ENCODE data around the gene SMYD4. TPM values are rescaled to one million over a fixed set of nuclear protein-coding genes. Genes with fewer than 3 reads are reported as not detected.

Gene SMYD4
- total and polyA plus RNA-seq, 10 donors, result 3.8 to 28.1 (median 20.5) TPM

GRCh38 chr17:1873418-1873817 lies 43.7 kb upstream of the SMYD4 start:
- Histone ChIP-seq H3K36me3 (peaks cover 0 to 100% (median 48%) of the 10 kb centered on the region in 6 donors), H3K27ac (no peak overlapping the region), H3K9me3 (no peaks in the 10 kb centered on the region), H3K27me3 (replicated peaks in 1 of 7) (no peaks in the 10 kb centered on the region), H3K4me3 (no peak overlapping the region), H3K4me1 (peaks cover 0 to 25% (median 0%) of the 10 kb centered on the region in 6 donors)
- TF ChIP-seq POLR2AphosphoS5 (IDR thresholded peaks at IDR 0.05), result no peak
- TF ChIP-seq POLR2A (IDR thresholded peaks at IDR 0.05), result no peak
- TF ChIP-seq, protein P1, sequence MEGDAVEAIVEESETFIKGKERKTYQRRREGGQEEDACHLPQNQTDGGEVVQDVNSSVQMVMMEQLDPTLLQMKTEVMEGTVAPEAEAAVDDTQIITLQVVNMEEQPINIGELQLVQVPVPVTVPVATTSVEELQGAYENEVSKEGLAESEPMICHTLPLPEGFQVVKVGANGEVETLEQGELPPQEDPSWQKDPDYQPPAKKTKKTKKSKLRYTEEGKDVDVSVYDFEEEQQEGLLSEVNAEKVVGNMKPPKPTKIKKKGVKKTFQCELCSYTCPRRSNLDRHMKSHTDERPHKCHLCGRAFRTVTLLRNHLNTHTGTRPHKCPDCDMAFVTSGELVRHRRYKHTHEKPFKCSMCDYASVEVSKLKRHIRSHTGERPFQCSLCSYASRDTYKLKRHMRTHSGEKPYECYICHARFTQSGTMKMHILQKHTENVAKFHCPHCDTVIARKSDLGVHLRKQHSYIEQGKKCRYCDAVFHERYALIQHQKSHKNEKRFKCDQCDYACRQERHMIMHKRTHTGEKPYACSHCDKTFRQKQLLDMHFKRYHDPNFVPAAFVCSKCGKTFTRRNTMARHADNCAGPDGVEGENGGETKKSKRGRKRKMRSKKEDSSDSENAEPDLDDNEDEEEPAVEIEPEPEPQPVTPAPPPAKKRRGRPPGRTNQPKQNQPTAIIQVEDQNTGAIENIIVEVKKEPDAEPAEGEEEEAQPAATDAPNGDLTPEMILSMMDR (IDR thresholded peaks at IDR 0.05 in 8 of 11, conservative IDR thresholded peaks at IDR 0.05 in 3 of 11), result no peak
- DNase-seq, result no peak
- 84 to 93% (median 89%) methylated on average over 9 of the region's 9 CpGs for WGBS, 5 donors
- intact Hi-C loops (cut with DNase I; ENCODE audit: low total_unique reads), result no loop called here

DNA sequence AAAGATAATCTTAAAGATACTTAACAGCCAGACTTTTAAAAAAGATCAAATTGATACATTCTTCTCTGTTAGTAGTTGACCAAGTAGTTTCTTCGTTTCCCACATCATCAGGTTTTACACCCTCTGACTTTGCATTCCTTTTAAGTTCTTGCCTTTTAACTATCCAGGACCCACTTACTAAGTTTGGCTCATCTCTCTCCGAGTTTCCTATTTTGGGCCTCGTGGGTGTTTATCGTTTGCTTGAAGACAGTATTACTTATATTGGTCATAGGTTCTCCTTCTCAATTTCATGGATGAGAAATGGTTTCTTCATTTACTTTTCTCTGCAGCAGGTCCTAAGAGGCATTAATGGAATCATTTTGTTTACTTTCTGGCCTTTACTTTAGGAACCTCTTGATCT lies 43.3 kb upstream of the SMYD4 start:
- H3K27me3 ChIP-seq (replicated peaks in 1 of 7), result no peaks in the 10 kb centered on the region
- intact Hi-C loops (cut with DNase I; ENCODE audit: low total_unique reads), result no loop called here
- WGBS, 5 donors, result 75 to 91% (median 85%) methylated on average over 4 of the region's 4 CpGs
- no peak overlapping the region for H3K4me3 ChIP-seq
- H3K4me1 ChIP-seq, result peaks cover 0 to 25% (median 0%) of the 10 kb centered on the region in 6 donors
- H3K9me3 ChIP-seq, result no peaks in the 10 kb centered on the region
- no peak for DNase-seq
- TF ChIP-seq POLR2AphosphoS5 (IDR thresholded peaks at IDR 0.05) (no peak), POLR2A (IDR thresholded peaks at IDR 0.05) (no peak)
- TF ChIP-seq, protein P1 (IDR thresholded peaks at IDR 0.05 in 8 of 11, conservative IDR thresholded peaks at IDR 0.05 in 3 of 11), result no peak
- no peak overlapping the region for H3K27ac ChIP-seq
- peaks cover 0 to 100% (median 44%) of the 10 kb centered on the region in 6 donors for H3K36me3 ChIP-seq

DNA sequence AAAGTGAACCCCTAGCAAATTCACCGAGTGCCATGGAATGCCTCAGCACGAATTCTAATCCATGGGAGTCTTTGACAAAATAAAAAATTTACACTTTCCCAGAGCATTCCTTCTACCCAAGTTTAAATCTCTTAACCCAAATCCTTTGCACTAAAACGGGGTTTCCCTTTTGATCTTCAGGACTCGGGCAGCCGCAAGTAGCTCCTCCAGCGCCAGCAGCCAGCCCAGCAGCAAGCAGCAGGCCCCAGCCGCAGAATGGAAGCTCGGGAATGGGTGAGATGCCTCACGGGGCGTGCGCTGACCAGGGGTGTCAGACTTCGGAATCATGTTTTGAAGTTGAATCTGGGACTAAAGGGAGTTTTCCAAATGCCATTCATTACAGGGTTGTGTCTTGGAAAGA lies 42.6 kb upstream of the SMYD4 start:
- H3K4me3 ChIP-seq, result no peak overlapping the region
- peaks cover 0 to 25% (median 0%) of the 10 kb centered on the region in 6 donors for H3K4me1 ChIP-seq
- no peaks in the 10 kb centered on the region for H3K27me3 ChIP-seq (replicated peaks in 1 of 7)
- peaks cover 0 to 100% (median 37%) of the 10 kb centered on the region in 6 donors for H3K36me3 ChIP-seq
- no peaks in the 10 kb centered on the region for H3K9me3 ChIP-seq
- intact Hi-C loops (cut with DNase I; ENCODE audit: low total_unique reads), result no loop called here
- DNase-seq, result no peak
- TF ChIP-seq POLR2AphosphoS5 (IDR thresholded peaks at IDR 0.05) (no peak), POLR2A (IDR thresholded peaks at IDR 0.05) (no peak)
- TF ChIP-seq, protein P1 (IDR thresholded peaks at IDR 0.05 in 8 of 11, conservative IDR thresholded peaks at IDR 0.05 in 3 of 11), result no peak
- H3K27ac ChIP-seq, result no peak overlapping the region
- WGBS, 5 donors, result 89 to 96% (median 96%) methylated on average over 12 of the region's 12 CpGs

- Histone ChIP-seq H3K4me3 (no peak overlapping the region), H3K27ac (no peak overlapping the region), H3K4me1 (peaks cover 0 to 25% (median 0%) of the 10 kb centered on the region in 6 donors), H3K36me3 (peaks cover 0 to 100% (median 33%) of the 10 kb centered on the region in 6 donors), H3K9me3 (no peaks in the 10 kb centered on the region), H3K27me3 (replicated peaks in 1 of 7) (no peaks in the 10 kb centered on the region)
- intact Hi-C loops (cut with DNase I; ENCODE audit: low total_unique reads), result no loop called here
- no peak for DNase-seq
- 68 to 86% (median 82%) methylated on average over 5 of the region's 5 CpGs for WGBS, 5 donors
- TF ChIP-seq POLR2AphosphoS5 (IDR thresholded peaks at IDR 0.05), result no peak
- TF ChIP-seq, protein P1 (IDR thresholded peaks at IDR 0.05 in 8 of 11, conservative IDR thresholded peaks at IDR 0.05 in 3 of 11), result no peak
- TF ChIP-seq POLR2A (IDR thresholded peaks at IDR 0.05), result no peak
Measured at GRCh38 chr17:1871756-1872155, 42.1 kb upstream of the SMYD4 start.

Measured in spleen (tissue), 11 donors.